ENCODE results near the gene YBX2.

GRCh38 chr17:7242717-7243452, 51.6 kb downstream of the YBX2 start:
- TF ChIP-seq, protein P1, sequence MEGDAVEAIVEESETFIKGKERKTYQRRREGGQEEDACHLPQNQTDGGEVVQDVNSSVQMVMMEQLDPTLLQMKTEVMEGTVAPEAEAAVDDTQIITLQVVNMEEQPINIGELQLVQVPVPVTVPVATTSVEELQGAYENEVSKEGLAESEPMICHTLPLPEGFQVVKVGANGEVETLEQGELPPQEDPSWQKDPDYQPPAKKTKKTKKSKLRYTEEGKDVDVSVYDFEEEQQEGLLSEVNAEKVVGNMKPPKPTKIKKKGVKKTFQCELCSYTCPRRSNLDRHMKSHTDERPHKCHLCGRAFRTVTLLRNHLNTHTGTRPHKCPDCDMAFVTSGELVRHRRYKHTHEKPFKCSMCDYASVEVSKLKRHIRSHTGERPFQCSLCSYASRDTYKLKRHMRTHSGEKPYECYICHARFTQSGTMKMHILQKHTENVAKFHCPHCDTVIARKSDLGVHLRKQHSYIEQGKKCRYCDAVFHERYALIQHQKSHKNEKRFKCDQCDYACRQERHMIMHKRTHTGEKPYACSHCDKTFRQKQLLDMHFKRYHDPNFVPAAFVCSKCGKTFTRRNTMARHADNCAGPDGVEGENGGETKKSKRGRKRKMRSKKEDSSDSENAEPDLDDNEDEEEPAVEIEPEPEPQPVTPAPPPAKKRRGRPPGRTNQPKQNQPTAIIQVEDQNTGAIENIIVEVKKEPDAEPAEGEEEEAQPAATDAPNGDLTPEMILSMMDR (IDR thresholded peaks at IDR 0.05), result no peak
- TF ChIP-seq POLR2A (IDR thresholded peaks at IDR 0.05), result peak; percentile 49
